Measurements from ENCODE around the gene BTBD17. TPM values are rescaled to one million over a fixed set of nuclear protein-coding genes. Genes with fewer than 3 reads are reported as not detected.
A peak's percentile ranks its signal among the peaks of the same experiment; 100 is the strongest.

Gene BTBD17
- total RNA-seq, 1 donor from 2014 or later = 2.7 TPM

GRCh38 chr17:74326506-74326905 is 35.2 kb downstream of the BTBD17 start:
- peak overlapping the region; percentile 61 for H3K27ac Mint-ChIP-seq (ENCODE audit: unreplicated experiment)
- peaks cover 39% of the 10 kb centered on the region for H3K4me1 Mint-ChIP-seq (ENCODE audit: unreplicated experiment)
- no peak for DNase-seq (ENCODE audit: low spot score)
- TF ChIP-seq CTCF (IDR thresholded peaks at IDR 0.05; ENCODE audit: unreplicated experiment) = no peak
- H3K4me3 Mint-ChIP-seq (ENCODE audit: unreplicated experiment) = peak overlapping the region; percentile 85
- no peaks in the 10 kb centered on the region for H3K9me3 Mint-ChIP-seq (ENCODE audit: unreplicated experiment)
- peaks cover 7% of the 10 kb centered on the region for H3K36me3 Mint-ChIP-seq (ENCODE audit: low read depth, unreplicated experiment)
- H3K27me3 Mint-ChIP-seq (ENCODE audit: unreplicated experiment) = peaks cover 13% of the 10 kb centered on the region

- TF ChIP-seq CTCF (IDR thresholded peaks at IDR 0.05; ENCODE audit: unreplicated experiment) = no peak
- peaks cover 7% of the 10 kb centered on the region for H3K36me3 Mint-ChIP-seq (ENCODE audit: low read depth, unreplicated experiment)
- H3K4me3 Mint-ChIP-seq (ENCODE audit: unreplicated experiment) = peak within 1 kb of the TSS; percentile 85
- H3K27ac Mint-ChIP-seq (ENCODE audit: unreplicated experiment) = peak within 1 kb of the TSS; percentile 67
- H3K9me3 Mint-ChIP-seq (ENCODE audit: unreplicated experiment) = no peaks in the 10 kb centered on the region
- H3K4me1 Mint-ChIP-seq (ENCODE audit: unreplicated experiment) = peaks cover 34% of the 10 kb centered on the region
- H3K27me3 Mint-ChIP-seq (ENCODE audit: unreplicated experiment) = peaks cover 13% of the 10 kb centered on the region
- peak; percentile 68 for DNase-seq (ENCODE audit: low spot score)
These were observed 35.8 kb downstream of the BTBD17 start, which contains the start of gene KIF19 for GRCh38 chr17:74325743-74326379. Gene KIF19, plus strand, starts transcription at chr17:74326226. Its CDS starts 124 bp downstream, at chr17:74326350.

GRCh38 chr17:74325376-74325742 is 36.3 kb downstream of the BTBD17 start:
- H3K27me3 Mint-ChIP-seq (ENCODE audit: unreplicated experiment) = peaks cover 13% of the 10 kb centered on the region
- H3K4me3 Mint-ChIP-seq (ENCODE audit: unreplicated experiment) = peak overlapping the region; percentile 73
- H3K9me3 Mint-ChIP-seq (ENCODE audit: unreplicated experiment) = no peaks in the 10 kb centered on the region
- H3K4me1 Mint-ChIP-seq (ENCODE audit: unreplicated experiment) = peaks cover 30% of the 10 kb centered on the region
- H3K27ac Mint-ChIP-seq (ENCODE audit: unreplicated experiment) = peak overlapping the region; percentile 67
- DNase-seq (ENCODE audit: low spot score) = peak; percentile 34
- no peak for TF ChIP-seq CTCF (IDR thresholded peaks at IDR 0.05; ENCODE audit: unreplicated experiment)
- peaks cover 7% of the 10 kb centered on the region for H3K36me3 Mint-ChIP-seq (ENCODE audit: low read depth, unreplicated experiment)

- no peaks in the 10 kb centered on the region for H3K9me3 Mint-ChIP-seq (ENCODE audit: unreplicated experiment)
- H3K4me3 Mint-ChIP-seq (ENCODE audit: unreplicated experiment) = no peak overlapping the region
- no peak for TF ChIP-seq CTCF (IDR thresholded peaks at IDR 0.05; ENCODE audit: unreplicated experiment)
- H3K36me3 Mint-ChIP-seq (ENCODE audit: low read depth, unreplicated experiment) = peaks cover 2% of the 10 kb centered on the region
- H3K27ac Mint-ChIP-seq (ENCODE audit: unreplicated experiment) = peak overlapping the region; percentile 61
- H3K27me3 Mint-ChIP-seq (ENCODE audit: unreplicated experiment) = peaks cover 11% of the 10 kb centered on the region
- no peak for DNase-seq (ENCODE audit: low spot score)
- H3K4me1 Mint-ChIP-seq (ENCODE audit: unreplicated experiment) = peaks cover 28% of the 10 kb centered on the region
These were observed 37.1 kb downstream of the BTBD17 start for GRCh38 chr17:74324521-74324920.

DNA sequence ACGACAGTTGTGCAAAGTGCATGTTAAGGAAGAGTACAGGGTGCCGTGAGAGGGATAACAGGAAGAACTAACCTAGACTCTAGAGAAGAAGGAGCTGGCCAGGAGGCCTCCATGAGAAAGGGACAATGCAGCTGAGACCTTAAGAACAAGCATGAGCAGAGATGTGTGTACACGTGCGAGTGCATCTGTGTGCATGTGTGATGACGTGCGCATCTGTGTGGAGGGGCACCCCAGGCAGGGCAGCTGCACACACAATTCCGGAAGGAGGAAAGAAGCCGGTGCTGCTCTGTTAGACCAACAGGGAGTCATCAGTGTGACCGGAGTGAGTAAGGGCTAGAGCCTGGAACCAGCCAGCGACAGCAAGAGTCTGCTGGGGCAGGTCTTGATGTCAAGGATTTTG is 43.3 kb downstream of the BTBD17 start:
- Mint-ChIP-seq H3K27me3 (ENCODE audit: unreplicated experiment) (peaks cover 9% of the 10 kb centered on the region), H3K4me1 (ENCODE audit: unreplicated experiment) (peaks cover 2% of the 10 kb centered on the region), H3K27ac (ENCODE audit: unreplicated experiment) (no peak overlapping the region), H3K9me3 (ENCODE audit: unreplicated experiment) (no peaks in the 10 kb centered on the region), H3K4me3 (ENCODE audit: unreplicated experiment) (no peak overlapping the region), H3K36me3 (ENCODE audit: low read depth, unreplicated experiment) (no peaks in the 10 kb centered on the region)
- TF ChIP-seq CTCF (IDR thresholded peaks at IDR 0.05; ENCODE audit: unreplicated experiment) = no peak
- DNase-seq (ENCODE audit: low spot score) = no peak
